GM21360 (cell line): ENCODE results near the gene ANKIB1.

Experiments
- ATAC-seq: cut with Tn5 transposase; IDR thresholded peaks from one replicate; pipeline ENCODE4 v1.9.1; 2021; ENCODE audit warnings: mild to moderate bottlenecking, moderate library complexity; ENCODE audit not compliant: unreplicated experiment

Gene ANKIB1

GRCh38 chr7:92260248-92260781 is 14.5 kb downstream of the ANKIB1 start:
- no peak for ATAC-seq

- ATAC-seq: no peak
Measured at GRCh38 chr7:92266415-92267241, 20.9 kb downstream of the ANKIB1 start.

GRCh38 chr7:92268921-92269320 is 23.1 kb downstream of the ANKIB1 start:
- ATAC-seq: no peak

GRCh38 chr7:92275327-92275726 is 29.6 kb downstream of the ANKIB1 start:
- ATAC-seq: no peak

GRCh38 chr7:92276460-92276864 is 30.7 kb downstream of the ANKIB1 start:
- peak; percentile 84 for ATAC-seq

GRCh38 chr7:92279396-92280031 is 33.7 kb downstream of the ANKIB1 start:
- no peak for ATAC-seq

- ATAC-seq: no peak
Measured at GRCh38 chr7:92281031-92281430, 35.3 kb downstream of the ANKIB1 start.

- ATAC-seq: no peak
Measured at GRCh38 chr7:92282221-92282814, 36.5 kb downstream of the ANKIB1 start.

GRCh38 chr7:92282930-92283329 is 37.2 kb downstream of the ANKIB1 start:
- no peak for ATAC-seq

GRCh38 chr7:92289321-92289720 is 43.5 kb downstream of the ANKIB1 start:
- peak; percentile 50 for ATAC-seq

- no peak for ATAC-seq
Measured at GRCh38 chr7:92292981-92293380, 47.2 kb downstream of the ANKIB1 start.

- no peak for ATAC-seq
Measured at GRCh38 chr7:92293896-92294590, 48.3 kb downstream of the ANKIB1 start.

- no peak for ATAC-seq
Measured at GRCh38 chr7:92295391-92295790, 49.6 kb downstream of the ANKIB1 start.

- no peak for ATAC-seq
Measured at GRCh38 chr7:92296235-92296634, 50.5 kb downstream of the ANKIB1 start.

GRCh38 chr7:92296880-92297445 is 51.2 kb downstream of the ANKIB1 start:
- ATAC-seq: no peak

GRCh38 chr7:92297736-92298135 is 52.0 kb downstream of the ANKIB1 start:
- ATAC-seq: no peak

GRCh38 chr7:92303761-92304160 is 58.0 kb downstream of the ANKIB1 start:
- ATAC-seq: no peak

GRCh38 chr7:92304406-92304893 is 58.7 kb downstream of the ANKIB1 start:
- no peak for ATAC-seq

GRCh38 chr7:92306153-92306552 is 60.4 kb downstream of the ANKIB1 start:
- no peak for ATAC-seq

- no peak for ATAC-seq
Measured at GRCh38 chr7:92313055-92313454, 67.3 kb downstream of the ANKIB1 start.

GRCh38 chr7:92319243-92319642 is 73.5 kb downstream of the ANKIB1 start:
- ATAC-seq: no peak
